Renal cortical epithelial cell (primary cell): ENCODE data around the gene BUD23. TPM values are rescaled to one million over a fixed set of nuclear protein-coding genes. Genes with fewer than 3 reads are reported as not detected.
A peak's percentile ranks its signal among the peaks of the same experiment; 100 is the strongest.
"Not testable (repeated sequence)": the region's sequence is repeated elsewhere in the genome, so short reads cannot be mapped to it uniquely, and the experiment has no call there.

ENCODE experiments used
- DNase-seq: peaks from one replicate; pipeline ENCODE4 v3.0.0-alpha.2; 2011; ENCODE audit warnings: low read depth
- total RNA-seq: library from RNA; depleted of rRNA; stranded (reverse); fragments of >200 nt; gene quantifications from 2 replicates; pipeline ENCODE4 v1.2.3, GENCODE V29; 2014

Gene BUD23
- total RNA-seq, 1 donor from 2014 or later: 34.0 TPM

DNA sequence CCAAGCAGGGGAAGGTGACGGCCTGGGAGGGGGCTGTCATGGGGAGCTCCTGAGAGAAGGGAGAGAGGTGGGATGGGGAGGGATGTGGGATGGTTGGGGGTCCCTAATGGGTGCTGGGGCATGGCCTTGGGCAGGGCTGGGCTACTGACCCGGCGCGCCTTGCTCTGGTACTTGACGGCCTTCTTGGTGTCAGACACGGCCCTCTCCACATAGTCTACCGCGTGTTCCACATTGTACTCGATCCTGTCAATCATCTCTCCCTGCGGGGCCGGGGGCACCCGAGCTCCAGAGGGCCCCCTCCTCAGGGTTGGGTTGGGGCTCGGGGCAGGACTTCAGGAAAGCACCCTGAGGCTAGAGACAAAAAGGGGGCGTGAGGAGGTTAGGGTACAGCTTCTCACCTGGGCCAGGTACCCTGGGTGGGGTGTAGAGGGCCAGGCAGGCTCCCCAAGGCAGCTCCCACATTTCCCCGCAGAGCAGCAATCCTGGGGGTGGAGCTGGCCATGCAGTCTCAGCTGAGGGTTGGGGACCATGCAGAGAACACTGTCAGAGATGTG is 17.3 kb downstream of the BUD23 start:
- DNase-seq: no peak

DNA sequence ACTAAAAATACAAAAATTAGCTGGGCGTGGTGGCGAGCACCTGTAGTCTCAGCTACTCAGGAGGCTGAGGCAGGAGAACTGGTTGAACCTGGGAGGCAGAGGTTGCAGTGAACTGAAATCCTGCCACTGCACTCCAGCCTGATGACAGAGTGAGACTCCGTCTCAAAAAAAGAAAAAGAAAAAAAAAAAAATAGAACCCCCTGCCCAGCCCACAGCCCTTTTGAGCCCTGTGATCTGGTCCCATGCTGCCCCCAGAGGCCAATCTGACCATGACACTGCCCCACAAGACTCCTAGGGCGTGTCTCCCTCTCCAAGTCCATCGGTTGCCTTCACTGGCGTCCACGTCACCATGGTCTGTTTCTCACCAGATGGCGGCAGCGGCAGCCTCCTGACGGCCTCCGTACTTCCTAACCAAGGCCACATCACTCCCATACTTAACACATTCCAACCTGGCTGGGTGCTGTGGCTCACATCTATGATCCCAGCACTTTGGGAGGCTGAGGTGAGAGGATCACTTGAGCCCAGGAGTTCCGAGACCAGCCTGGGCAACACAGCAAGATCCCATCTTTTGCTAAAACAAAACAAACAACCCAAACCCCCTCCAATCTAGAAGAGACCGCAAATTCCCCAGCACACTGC is 18.1 kb downstream of the BUD23 start:
- DNase-seq: peak; percentile 26

DNA sequence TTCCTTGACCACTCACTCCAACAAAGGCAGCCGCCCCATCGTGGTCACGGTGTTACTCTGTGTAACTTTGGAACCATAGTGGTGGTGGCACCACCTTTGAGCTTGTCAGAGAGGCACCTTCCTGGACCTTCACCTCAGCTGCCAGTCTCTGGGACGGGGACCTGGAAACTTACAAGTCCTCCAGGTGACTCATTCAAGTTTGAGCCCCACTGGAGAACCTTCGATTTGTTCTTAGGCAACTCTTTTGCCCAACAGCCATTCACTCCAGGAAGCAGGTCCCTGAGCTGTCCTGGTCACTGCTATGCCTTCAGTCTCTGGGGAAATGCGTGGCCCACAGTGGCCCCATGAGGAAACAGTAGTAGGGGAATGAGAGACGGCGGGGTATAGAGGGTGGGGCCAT is 18.8 kb downstream of the BUD23 start:
- no peak for DNase-seq

DNA sequence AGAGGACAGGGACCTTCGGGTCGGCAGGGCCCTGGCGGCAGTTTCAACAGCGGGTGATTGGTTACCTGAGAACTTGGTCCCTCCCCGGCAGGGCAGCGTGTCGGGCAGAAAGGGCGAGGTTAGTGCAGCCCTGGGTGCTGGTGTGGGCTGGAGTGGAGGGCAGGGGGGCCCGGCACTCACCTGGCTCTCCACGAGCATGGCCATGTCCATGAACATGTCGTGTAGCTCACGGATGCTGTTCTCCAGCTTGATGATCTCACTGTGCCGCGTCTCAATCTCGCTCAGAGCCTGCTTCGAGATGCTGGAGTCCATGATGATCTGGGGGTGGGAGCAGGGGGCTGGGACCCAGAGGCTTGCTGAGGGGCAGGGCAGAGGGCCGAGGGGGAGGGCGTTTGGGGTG is 19.3 kb downstream of the BUD23 start:
- no peak for DNase-seq

DNA sequence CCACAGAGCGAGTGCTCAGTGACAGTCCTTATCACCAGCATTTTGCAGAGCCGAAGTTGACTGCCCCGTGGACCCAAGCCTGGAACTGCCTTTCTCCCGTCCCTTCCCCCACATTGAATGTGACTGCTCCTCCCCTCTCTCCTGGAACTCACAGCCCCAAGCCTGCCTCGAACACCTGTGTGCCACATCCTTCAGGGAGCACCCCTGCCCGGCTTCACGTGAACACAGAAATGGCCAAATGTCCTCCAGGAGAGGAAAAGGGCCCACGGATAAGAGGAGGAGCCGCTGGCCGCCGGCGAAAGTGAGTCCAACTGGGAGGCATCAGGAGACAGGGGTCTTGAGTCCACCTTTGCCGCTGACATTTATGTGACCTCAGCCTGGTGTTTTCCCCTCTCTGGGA is 19.8 kb downstream of the BUD23 start:
- DNase-seq: no peak

DNA sequence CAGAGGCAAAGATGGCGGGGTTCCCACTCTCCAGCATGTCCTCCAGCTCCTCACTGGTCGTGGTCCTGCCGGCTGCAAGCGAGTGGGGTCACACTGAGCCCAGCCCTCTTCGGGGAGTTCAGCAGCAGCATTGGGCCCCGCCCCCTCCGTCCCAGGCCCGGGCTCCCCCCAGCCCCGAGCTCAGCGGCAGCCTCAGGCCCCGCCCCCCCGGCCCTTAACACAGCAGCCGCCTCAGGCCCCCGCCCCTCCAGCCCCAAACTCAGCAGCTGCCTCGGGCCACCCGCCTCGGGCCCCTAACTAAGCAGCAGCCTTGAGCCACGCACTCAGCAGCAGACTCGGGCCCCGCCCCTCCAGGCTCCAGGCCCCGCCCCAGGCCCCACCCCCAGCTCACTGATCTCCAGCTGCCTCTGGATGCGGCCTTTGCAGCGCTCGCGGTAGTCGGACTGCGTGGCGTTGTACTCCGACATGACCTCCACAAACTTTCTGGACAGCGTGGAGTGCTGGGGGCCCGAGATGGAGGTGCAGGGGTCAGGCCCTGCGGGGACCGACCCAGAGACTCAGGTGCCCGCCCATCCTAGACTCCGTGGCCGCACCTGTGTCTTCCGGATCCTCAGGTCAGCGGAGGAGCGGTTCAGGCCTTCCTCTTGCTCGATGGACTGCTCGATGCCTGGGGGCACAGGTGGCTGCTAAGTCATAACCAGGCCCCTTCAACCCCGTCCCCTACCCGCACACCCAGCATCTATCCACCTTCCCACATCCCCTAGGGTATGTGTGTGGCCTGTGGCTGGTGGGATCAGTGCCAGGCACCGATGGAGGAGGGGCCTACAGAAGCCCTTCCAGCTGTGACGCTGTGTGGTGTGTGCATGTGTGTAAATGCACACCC is 20.6 kb downstream of the BUD23 start:
- no peak for DNase-seq

DNA sequence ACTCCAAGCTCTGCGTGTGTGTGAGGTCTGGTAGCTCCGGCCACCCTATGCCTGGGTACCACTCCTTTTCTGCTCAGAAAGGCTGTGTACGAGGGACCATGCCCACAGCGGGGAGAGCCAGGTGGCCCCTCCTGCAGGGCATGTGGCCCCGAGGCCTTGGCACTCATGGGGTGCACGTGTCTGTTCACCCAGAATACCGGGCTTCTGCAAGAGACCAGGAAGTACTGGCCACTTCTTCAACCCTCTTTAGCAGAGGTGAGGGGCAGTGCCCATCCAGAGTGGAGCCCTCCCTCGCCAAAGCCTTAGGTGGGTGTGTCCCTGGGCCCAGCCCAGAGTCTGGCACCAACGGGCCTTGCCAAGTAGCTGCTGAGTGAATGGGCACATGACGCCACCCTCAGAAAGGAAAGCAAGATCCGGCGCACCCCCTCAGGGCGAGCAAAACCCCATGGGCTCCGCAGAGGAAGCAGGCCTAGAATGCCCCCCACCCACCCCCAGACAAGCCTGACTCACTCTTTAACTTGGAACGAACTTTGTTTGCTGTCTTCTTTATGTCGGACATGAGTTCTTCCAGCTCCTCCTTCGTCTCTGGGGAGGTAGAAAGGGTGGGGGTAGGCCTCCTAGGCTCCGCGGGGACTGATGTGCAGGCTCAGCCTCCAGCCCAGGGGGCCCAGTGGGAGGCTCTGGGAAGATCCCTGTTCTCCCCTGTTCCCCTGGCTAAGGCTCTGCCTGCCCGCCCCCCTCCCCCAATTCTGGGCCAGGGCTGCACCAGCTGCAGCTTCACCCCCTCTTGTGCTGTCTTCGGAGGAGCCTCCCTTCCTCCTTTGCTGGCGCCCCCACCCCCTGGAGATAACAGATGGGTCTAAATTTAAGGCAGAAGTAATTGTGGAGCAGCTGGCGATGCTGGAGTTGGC is 21.5 kb downstream of the BUD23 start:
- no peak for DNase-seq

DNA sequence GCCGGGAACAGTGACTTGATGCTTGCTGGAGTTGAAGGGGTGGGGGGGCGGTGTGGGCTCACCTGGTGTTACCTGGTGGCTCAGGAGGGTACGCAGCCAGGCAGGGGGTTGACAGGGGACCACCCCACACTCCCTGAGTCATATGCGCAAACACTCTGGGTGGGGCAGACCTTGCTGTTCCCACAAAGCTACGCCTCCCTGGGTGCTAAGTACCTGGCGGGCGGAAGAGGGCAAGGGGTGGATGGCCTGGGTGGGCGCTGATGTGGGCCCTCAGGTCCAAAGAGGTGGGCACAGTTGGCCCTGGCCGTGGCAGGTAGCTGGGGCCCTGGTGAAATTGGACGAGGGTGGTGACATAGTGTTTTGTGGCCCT is 22.1 kb downstream of the BUD23 start:
- no peak for DNase-seq

DNA sequence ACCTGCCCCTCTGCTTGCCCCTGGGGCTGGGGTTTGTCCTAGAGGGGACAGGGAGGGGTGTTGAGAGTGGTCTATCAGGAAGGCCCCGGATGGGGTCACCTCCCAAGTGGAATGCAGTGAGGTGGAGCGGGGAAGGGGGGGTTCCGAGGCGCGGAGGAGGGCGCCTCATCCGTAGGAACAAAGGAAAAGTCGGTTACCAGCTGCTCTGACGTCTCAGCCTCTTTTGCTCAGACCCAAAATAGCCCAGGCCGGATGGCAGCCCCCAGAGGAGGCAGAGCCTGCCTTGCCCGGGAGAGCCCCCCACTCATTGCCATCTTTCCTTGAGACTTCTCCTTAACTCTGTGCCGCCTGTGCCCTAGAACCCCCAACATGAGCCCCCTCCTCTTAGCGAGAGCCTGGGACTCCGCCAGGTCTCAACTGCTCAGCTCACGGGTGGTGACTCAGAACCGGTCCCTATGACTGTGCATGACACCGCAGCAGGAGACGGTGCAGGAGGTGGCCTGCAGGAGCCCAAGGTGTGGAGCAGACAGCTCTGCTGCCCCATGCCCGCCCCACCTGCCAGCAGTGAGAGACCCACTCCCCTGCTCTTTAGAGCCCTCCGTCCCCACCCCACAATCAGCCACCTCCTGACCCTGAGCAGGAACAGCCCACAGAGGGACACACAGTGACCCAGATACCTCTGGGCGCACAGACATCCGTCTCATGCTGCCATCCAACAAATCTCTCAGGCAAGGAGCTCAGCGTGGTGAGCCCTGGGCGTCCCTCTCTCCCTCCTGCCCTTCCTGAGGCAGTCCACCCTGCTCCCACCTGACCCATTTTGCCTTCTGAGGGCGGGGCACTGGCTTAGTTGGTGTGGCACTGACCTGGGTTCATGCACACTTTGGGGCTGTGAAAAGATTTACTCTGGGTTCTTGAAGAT is 23.0 kb downstream of the BUD23 start:
- DNase-seq: no peak

DNA sequence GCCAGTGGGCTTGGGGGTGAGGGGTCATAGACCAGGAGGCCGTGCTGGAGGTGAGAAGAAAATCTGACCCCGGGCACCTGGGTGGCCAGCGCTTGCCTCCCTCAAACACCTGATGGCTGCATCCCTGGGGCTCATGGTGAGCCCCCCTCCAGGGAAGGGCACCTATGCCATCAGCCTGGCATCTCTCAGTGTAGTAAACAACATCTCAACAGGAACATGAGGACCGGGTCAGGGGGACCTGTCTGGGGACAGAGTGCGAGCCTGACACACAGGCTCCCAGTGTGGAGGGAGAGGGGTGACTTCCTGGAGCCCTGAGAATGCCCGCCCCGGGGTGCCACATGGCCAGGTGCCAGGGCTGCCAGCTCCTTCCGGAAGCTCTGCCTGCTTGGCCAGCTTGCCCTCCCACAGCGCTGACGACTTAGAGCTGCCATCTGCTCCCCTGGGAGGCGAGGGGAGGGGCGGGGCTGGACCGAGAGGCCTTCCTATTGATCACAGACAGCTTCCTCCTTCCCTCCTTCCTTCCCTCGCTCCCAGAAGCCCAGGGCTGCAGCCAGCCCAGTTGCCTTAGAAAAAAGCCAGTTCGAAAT is 23.7 kb downstream of the BUD23 start:
- DNase-seq: peak; percentile 51

DNA sequence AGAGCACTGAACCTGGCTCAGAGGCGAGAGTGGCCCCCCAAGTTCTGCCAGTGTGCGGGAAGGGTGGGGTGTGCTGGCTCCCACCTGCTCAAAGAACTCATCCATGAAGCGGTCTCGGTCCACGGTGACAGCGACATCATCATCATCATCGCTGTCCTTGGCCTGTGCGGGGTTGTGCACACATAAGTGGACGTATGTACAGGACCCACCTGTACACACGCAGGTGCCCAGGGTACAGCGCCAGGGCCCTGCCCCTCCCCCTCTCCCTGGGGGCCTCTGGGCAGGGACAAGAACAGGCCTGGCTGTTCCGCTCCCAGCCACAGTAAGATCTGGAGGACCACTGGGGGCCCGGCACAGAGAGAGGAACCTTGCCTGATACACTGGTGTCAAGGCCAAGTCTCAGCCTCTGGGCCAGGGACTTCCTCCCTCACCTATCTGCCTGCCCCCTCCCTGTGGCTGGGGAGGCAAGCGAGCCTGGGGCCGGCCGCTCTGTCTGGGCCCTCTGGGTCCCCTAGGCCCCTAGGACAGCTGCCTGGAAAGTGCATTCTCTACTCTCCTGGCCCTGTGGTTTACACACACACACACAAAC is 25.7 kb downstream of the BUD23 start:
- DNase-seq: no peak

DNA sequence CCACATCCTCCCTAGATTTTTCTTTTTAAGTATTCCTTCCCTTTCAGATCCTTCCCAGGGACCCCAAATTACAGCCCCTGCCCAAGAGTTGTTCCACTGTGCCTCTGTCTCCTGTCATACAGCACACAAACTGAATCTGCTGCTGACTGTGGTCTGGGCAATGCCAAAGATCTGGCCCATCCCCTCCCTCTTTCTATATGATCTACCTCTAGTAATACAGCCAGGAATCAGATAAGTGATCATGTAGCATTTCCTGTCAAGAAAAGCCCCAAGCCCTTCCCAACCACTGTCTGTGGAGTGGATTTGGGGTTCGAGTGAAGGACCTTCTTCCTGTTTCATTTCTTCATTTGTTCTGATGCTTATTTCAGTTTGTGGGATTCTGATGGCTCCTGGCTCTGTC is 29.4 kb downstream of the BUD23 start:
- no peak for DNase-seq

DNA sequence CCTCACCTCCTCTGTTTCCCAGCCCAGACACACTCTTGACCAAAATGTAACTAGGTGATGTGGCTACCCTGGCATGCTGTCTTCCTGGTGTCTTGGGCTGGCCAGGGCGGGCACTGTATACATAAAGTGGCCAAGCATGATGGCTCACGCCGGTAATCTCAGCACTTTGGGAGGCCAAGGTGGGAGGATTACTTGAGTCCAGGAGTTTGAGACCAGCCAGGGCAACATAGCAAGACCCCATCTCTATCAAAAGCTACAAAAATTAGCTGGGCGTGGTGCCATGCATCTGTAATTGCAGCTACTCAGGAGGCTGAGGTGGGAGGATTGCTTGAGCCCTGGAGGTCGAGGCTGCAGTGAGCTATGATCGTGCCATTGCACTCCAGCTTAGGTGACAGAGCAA is 29.9 kb downstream of the BUD23 start:
- not testable (repeated sequence) for DNase-seq

DNA sequence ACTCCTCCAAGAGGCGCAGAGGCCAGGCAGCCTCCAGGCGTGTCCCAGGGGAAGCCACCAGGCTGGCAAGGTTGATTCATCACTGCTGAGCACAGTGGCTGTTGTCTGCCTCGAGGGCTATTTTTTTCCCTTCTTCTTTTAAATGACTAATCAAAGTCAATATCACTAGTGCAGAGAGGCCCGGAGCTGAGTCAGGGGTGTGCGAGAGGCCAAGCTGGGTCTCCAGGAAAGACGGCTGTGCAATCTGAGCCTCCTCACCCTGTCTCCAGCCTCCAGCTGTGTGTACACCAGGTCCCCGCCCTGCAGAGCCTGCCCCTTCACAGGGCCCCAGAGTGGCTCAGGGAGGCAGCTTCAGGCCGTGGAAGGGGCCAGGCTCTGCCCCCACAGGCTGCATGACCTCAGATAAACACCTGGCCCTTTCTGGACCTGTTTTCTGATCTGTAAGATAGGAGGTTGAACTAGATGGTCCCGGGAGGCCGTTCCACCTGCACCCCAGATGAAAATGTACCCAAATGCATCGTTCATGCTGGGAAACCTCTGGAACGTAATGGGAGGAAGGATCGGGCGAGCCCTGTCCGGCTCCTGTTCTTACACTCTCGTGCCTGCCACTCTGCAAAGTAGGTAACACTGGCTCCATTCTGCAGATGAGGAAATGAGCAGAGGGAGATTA is 32.4 kb downstream of the BUD23 start:
- peak; percentile 92 for DNase-seq

DNA sequence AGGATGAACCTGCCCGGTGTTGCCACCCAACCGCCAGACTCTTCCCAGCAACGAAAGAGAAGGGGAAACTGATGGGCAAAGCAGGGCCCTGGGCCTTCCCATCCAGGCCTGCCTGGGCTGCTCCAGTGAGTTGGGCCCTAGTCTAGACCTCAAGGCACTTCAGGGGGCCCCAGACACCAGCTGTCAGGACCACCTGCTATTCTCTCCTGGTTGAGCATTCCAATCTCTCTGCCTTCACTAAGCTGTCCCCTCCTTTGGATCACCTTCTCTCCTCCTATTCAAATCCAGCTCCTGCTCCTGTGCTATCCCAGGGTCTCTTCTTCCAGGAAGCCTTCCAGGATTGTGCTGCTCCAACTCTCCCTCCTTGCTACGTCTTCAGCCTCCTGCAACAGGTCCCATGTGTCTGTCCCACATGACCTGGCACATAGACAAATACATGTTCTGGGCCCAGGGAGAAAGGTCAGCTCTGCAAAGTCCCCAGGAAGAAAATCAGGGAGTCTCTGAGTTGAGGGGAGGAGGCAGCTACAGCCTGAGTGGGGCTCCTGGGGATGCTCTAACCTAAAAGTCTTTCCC is 33.0 kb downstream of the BUD23 start:
- no peak for DNase-seq

DNA sequence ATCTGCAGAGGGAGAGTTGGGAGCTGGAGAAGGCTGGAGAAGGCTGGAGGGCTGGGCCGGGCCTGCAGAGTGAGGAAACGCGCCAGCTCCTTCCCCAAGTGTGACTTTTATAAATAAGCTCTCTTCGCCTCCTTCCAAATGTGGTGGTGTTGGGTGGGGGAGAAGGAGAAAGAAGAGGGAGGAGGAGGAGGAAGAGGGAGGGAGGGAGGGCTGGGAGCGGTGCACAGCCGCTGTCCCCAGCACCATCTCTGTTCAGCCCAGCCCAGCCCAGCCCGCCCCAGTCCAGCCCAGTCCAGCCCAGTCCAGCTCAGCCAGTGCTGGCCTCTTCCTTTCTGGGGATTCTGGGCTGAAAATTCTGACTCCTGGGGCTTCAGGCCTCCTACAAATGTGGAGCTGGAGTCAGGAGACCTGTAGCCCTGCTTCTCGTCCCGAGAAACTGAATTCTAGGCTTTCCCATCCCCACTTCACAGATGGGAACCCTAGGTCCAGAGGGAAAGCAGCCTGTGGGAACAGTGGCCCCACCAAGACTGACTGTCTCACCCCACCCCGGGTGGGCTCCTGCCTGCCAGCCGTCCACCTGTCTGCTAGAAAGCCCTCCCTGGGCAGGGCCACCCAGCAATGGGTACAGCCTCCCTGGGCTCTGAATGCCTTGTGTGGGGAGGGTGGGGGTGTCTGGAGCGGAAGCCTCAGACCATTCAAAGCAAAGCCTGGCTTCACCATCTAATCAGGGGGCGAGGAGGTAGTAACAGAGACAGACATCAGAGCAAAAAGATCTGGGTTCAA is 33.8 kb downstream of the BUD23 start:
- DNase-seq: no peak

DNA sequence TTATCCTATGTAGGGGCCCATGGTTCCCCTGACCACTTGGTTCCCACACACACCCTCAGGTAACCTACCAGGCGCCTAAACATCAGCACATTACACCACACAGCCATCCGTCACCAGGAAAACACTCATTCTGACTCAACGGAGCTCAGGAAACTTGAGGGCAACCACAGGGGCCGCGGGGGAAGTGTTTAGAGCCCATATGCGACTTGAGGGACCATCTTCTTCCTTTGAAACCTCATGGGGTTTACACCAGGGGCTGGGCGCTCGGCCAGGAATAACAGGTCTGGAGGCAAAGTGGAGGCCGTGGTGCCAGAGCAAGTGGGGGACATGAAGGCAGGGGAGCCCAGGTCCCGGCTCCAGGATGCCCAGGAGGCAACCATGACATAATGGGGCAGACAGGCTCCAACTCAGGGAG is 34.6 kb downstream of the BUD23 start:
- DNase-seq: peak; percentile 84

DNA sequence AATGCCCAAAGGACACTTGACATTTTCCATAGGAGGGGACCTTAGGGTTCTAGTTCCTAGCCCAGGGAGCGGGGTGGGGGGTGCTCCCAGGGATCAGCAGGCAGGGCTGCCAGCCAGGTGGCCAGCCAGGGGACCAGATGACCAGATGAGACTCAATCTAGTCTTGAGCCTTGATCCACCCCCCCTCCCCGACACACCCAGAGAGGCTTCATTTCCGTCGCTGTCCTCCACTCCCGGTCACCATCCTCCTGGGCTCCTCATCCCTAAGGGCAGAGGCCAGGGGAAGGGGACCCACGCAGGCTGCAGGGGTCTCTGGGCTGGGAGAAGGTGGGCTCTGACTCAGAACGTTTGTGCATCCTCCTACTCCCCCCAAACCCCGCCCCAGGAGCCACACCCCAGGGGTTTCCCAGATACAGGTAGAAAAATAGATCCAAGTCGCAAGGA is 35.1 kb downstream of the BUD23 start:
- DNase-seq: no peak
